Mononuclear cell (primary cell): ENCODE results near the gene MT1B. TPM values are rescaled to one million over a fixed set of nuclear protein-coding genes. Genes with fewer than 3 reads are reported as not detected.

Experiments
- H3K27me3 ChIP-seq: 2 replicates; pipeline ENCODE4 v1.6.0; 2011; ENCODE audit warnings: low read length, control low read depth; ENCODE audit not compliant: insufficient read depth
- H3K4me1 ChIP-seq: 2 replicates; pipeline ENCODE4 v1.5.1; 2011; ENCODE audit warnings: mild to moderate bottlenecking, low read length, control low read depth; ENCODE audit not compliant: insufficient read depth
- H3K4me3 ChIP-seq: 2 replicates; pipeline ENCODE4 v1.5.1; 2011; ENCODE audit warnings: mild to moderate bottlenecking, low read length, moderate library complexity
- H3K9me3 ChIP-seq: 2 replicates; pipeline ENCODE4 v1.5.1; 2011; ENCODE audit warnings: low read depth, mild to moderate bottlenecking, control low read depth, low read length
- total RNA-seq: library from RNA; depleted of rRNA; stranded (reverse); fragments of >200 nt; gene quantifications from one replicate; pipeline ENCODE4 v1.2.3, GENCODE V29; 2012

MT1B gene
- total RNA-seq, 1 donor: not detected

DNA sequence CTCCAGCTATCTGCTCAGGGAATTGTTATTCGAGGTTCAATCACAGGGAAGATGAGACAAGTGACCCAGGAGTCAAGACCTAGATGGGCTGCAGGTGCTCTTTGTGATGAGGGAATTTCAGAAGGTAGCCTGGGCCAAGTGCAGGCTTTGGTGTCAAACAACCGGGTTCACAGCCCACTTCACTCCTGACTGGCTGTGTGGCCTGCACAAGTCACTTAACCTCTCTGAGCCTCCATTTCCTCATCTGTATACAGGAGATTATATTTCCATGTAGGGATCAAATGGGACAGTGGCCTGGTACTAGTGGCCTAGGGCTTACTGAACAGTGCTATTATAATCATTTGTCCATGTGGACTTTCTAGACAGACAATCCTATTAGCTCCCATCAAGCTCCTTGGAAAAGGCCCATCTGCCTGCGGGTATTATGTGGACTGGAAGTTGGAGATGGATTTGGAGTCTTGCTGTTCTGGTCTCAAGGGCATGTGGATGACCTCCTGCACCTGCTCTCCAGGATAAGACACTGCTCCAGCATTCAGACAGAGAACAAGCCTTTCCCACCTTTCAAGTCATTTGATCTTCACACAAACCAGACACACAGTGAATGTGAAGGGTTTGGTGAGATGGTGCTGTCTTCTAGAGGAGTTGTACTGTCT lies 27.5 kb downstream of the MT1B start:
- Histone ChIP-seq H3K27me3 (peaks cover 9% of the 10 kb centered on the region), H3K9me3 (no peaks in the 10 kb centered on the region), H3K4me1 (peaks cover 22% of the 10 kb centered on the region), H3K4me3 (no peak overlapping the region)

DNA sequence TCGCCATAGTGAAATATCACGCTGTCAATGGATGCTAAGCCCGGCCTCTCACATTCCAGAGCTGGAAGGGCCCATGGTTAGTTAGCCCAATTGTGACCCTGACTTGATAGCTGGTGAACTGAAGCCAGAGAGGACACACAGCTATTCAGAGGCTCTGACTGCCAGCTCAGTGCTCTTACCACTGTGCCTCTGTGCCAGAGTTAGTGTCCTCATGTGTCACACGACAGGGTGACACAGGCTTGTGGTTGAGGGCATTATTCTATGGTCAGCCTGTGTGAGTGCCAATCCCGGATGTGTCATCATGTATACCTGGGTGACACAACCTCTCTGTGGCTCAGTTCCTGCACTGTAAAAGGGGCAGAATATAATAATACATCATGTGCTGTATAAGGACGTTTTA lies 28.1 kb downstream of the MT1B start:
- Histone ChIP-seq H3K4me3 (no peak overlapping the region), H3K9me3 (no peaks in the 10 kb centered on the region), H3K4me1 (peaks cover 22% of the 10 kb centered on the region), H3K27me3 (peaks cover 9% of the 10 kb centered on the region)

DNA sequence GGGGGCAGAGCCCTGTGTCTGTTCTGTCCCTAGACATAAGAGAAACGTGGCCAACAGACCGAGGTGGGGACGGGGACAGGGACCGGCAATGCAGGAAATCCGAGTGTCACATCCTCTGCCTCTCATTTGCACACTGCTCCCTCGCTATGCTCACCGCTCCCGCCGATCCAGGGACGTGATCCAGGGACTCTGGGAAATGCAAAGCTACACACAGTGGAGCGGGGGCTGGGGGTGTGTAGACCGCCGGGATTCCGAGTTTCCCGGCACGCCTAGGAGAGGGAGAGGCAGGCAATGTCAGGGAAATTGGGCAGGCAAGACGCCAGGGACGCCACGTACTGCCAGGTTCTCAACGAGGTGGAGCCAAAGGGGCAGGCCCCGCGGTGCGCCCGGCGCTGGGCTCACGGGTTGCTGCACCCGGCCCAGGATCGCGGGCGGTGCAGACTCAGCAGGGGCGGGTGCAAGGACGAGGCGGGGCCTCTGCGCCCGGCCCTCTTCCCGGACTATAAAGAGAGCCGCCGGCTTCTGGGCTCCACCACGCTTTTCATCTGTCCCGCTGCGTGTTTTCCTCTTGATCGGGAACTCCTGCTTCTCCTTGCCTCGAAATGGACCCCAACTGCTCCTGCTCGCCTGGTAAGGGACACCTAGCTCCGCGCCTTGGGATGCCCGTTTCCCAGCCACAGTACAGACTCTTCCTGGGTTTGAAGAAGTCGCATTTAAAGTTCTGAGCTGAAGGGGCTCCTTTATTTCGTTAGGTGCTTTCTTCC lies 30.4 kb downstream of the MT1B start, which contains the start of gene MT1X:
MT1X (plus strand) TSS at position 532 of the 764 bp plus-strand sequence; CDS start at position 603, 71 bp downstream.
- peaks cover 22% of the 10 kb centered on the region for H3K4me1 ChIP-seq
- no peaks in the 10 kb centered on the region for H3K27me3 ChIP-seq
- H3K4me3 ChIP-seq: peak within 1 kb of the TSS; percentile 61
- H3K9me3 ChIP-seq: no peaks in the 10 kb centered on the region

DNA sequence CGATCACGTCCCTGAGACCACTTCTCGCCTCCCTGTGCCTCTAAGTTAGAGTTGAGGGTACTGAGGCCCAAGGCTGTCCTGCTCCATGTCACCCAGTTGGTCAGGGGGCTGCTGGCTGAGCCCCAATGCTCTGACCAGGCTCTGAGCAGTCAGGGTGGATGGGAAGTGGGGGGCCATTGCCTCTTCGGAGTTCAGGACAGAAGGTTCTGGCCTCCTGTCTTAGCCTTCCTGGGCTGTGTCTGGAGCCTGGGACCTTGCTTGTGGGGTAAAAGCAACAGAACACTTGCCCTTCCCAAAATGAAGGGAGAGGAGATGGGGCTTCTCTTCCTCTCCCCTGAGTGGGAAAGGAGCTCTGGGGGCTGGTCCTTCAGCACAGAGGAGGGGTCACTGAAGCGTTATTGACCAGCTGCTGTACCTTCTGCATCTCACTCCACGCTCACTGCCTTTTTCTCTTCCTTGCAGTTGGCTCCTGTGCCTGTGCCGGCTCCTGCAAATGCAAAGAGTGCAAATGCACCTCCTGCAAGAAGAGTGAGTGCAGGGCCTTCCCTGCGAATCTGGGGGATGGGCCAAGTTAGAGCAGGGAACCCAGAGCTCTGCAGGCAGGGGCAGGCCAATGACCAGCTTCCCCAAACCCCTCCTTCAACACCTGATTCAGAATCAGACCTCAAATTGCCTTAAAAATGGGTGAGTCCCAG lies 31.2 kb downstream of the MT1B start:
- peak overlapping the region; percentile 61 for H3K4me3 ChIP-seq
- H3K4me1 ChIP-seq: peaks cover 22% of the 10 kb centered on the region
- H3K27me3 ChIP-seq: no peaks in the 10 kb centered on the region
- no peaks in the 10 kb centered on the region for H3K9me3 ChIP-seq

DNA sequence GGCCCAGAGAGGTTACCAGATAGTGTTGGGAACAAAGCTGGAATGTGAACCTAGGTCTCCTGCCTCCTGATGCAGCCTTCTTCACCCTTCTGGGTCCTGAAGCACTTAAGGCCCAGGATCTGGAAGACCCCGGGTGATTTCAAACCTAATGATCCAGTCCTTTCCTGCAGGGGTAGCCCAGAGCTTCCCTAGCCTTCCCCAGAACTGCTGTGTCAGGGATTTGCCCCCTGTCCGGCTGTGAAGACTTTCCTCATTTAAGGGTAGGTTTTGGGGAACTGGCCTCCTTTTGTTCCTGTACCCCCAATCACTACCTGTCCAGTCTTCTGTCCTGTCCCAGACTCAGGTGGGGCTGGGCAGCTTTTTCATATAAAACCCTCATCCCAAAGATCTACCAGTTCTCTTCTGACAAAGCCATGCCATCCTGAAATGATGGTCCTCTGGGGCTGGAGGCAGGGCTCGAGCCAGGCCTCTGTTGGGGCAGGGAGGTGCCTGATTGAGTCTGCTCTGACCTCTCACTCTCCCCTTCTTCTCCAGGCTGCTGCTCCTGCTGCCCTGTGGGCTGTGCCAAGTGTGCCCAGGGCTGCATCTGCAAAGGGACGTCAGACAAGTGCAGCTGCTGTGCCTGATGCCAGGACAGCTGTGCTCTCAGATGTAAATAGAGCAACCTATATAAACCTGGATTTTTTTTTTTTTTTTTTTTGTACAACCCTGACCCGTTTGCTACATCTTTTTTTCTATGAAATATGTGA lies 31.9 kb downstream of the MT1B start:
- Histone ChIP-seq H3K4me1 (peaks cover 22% of the 10 kb centered on the region), H3K27me3 (no peaks in the 10 kb centered on the region), H3K9me3 (no peaks in the 10 kb centered on the region), H3K4me3 (no peak overlapping the region)

DNA sequence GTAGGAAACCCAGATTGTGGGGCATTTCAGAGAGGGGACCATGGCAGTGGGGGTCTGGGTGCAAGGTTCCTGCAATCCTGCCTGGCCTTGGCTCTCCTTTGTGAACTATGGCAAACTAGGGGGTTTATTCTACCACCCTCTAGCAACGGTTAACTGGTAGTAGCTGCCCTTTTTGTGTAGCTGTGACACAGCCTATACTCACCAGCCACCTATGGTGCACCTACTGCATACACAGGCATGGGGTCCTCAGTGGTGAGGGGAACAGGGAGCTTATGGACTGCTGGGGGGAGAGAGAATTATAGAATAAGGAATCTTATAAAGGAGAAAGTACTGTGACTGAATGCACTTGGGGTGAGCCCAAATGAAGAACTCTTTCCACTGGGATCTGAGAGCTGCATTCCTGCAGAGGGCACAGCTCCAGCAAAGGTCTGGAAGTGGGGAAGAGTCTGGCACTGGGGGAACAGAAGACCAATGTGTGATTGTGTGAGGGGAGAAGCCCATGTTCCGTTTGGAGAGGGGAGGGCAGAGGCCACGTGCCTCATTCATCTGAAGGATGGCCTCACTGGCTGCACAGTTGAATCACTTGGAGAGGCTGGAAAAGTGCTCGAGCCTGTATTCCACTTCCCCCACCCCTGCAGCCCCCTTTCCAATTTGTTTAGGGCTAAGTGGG lies 32.7 kb downstream of the MT1B start:
- H3K27me3 ChIP-seq: no peaks in the 10 kb centered on the region
- peaks cover 22% of the 10 kb centered on the region for H3K4me1 ChIP-seq
- no peak overlapping the region for H3K4me3 ChIP-seq
- H3K9me3 ChIP-seq: no peaks in the 10 kb centered on the region

DNA sequence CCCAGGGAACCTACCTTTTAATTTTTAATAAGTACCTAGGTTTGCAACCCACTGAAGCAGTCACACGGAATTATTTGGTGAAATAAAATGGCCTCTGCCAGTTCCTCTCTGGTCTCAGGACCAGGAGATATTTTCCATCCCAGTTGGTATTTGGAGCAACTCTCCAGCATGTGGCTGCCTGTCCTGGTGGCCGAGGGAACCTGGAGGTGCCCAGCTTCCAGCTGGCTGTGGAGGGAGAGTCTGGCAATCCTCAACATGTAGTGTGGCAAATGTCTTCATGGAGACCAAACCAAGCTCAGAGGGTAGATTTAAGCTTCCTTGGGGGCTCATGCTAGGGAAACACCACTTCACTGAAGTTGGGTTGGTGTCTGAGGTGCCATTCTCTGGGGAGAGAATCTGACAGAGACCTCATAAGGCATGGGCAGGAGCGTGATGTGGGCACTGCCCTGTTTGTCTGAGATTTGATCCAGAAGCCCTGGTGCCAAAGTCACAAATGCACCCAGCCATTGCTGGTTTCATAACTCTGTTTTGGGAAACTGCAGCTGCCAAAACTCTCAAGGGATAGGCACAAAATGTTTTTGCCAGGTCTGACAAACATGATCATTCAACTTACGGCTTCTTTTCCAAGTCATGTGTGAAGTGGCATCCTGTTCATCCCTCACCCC lies 33.4 kb downstream of the MT1B start:
- Histone ChIP-seq H3K27me3 (no peaks in the 10 kb centered on the region), H3K4me3 (no peak overlapping the region), H3K4me1 (peaks cover 22% of the 10 kb centered on the region), H3K9me3 (no peaks in the 10 kb centered on the region)

DNA sequence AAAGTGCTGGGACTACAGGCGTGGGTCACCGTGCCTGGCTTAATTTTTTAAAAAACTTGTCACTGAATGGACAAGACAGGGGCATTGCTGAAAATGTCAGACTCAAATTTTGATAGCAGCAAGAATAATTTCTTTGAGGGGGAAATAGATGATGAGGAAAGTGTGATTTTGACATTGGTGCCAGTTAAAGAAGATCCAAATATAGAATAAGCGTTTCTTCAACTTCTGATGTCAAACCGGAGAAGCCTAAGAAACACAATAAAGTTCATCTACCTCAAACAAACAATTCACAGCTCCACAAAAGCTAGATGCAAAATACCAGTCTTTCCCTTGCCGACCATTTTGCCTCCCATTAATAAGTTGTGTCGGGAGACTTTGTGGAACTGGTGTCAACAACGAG lies 35.1 kb downstream of the MT1B start:
- H3K4me3 ChIP-seq: no peak overlapping the region
- peaks cover 17% of the 10 kb centered on the region for H3K4me1 ChIP-seq
- H3K27me3 ChIP-seq: no peaks in the 10 kb centered on the region
- H3K9me3 ChIP-seq: no peaks in the 10 kb centered on the region

DNA sequence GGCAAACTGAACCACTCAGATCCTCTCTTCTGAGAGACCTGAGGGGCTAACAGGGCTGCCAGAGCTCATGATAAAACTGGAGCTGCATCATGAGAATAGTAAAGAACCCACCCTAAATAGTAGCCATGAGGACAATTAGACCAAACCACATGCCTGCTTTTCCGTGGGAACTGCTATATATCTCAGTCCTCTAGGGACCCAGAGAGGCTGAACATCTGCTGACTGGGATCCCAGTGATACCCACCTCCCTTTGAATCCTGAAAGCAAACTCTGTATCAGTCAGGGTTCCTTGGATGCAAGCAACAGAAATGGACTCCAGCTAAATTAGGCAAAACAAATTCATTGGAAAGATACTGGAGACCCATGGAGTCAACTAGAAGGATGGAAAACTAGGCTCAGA lies 37.1 kb downstream of the MT1B start:
- Histone ChIP-seq H3K9me3 (no peaks in the 10 kb centered on the region), H3K4me3 (no peak overlapping the region), H3K27me3 (no peaks in the 10 kb centered on the region), H3K4me1 (peaks cover under 1% of the 10 kb centered on the region)

DNA sequence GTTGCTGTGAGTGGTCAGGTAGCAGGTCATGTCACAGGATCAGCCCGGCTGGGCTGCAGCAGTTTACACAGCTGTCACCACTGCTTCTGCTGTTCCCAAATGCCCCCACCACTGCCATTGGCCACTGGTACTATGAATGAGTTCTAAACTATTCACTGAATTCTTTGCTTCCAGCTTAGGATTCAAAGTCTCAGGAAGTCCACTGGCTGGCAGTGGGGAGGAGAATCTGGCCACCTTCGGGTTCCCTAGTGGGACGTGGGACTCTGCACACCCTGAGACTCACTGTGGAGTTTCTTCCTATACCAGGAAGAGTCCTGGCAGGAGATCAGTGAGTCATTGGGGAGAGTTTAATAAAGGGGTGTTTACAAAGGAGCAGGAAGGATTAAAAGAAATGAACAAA lies 37.5 kb downstream of the MT1B start:
- Histone ChIP-seq H3K4me3 (no peak overlapping the region), H3K27me3 (no peaks in the 10 kb centered on the region), H3K4me1 (no peaks in the 10 kb centered on the region), H3K9me3 (no peaks in the 10 kb centered on the region)

DNA sequence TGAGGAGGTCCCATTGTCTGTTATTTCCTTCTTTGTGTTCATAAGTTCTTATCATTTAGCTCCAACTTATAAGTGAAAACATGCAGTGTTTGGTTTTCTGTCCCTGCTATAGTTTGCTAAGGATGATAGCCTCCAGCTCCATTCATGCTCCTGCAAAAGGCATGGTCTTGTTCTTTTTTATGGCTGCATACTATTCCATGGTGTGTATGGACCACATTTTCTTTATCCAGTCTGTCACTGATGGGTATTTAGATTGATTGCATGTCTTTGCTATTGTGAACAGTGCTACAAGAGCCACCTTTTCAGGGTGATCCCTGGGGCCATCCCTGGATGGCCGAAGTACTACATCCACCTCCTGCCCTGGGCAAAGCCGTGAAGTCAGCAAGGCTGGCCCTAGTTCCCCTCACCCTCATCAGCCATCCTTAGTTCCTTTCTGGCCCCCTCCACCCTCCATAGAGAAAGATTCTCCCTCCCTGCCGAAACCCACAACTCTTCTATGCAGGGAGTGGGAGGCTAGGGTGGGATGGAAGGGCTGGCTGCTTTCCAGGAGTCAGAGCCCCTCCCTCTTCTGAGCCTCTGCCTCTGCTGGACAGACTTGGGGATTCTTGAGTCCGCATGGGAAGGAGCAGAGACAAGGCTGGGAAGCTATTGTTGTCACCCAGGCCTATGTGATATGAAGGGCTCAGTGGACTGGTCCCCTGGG lies 38.9 kb downstream of the MT1B start:
- no peaks in the 10 kb centered on the region for H3K9me3 ChIP-seq
- H3K4me1 ChIP-seq: no peaks in the 10 kb centered on the region
- no peaks in the 10 kb centered on the region for H3K27me3 ChIP-seq
- no peak overlapping the region for H3K4me3 ChIP-seq

DNA sequence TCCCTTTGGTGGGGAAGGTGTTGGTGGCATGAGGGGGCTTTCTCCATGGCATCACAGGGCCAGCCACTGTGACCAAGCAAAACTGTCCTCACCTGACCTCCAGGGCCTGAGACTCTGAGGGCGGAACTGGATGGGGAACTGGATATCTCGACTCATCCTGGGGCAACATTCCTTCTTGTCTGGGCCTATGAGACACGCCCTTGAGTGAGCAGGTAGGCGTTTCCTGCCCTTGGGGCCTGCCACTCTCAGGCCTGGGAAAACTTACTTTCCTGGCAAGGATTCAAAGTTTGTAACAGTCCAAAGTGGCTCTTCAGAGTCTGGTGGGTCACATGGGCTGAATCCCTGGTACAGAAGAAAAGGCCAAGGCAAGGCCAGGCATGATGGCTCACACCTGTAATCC lies 40.2 kb downstream of the MT1B start:
- Histone ChIP-seq H3K9me3 (no peaks in the 10 kb centered on the region), H3K4me3 (no peak overlapping the region), H3K27me3 (no peaks in the 10 kb centered on the region), H3K4me1 (no peaks in the 10 kb centered on the region)

DNA sequence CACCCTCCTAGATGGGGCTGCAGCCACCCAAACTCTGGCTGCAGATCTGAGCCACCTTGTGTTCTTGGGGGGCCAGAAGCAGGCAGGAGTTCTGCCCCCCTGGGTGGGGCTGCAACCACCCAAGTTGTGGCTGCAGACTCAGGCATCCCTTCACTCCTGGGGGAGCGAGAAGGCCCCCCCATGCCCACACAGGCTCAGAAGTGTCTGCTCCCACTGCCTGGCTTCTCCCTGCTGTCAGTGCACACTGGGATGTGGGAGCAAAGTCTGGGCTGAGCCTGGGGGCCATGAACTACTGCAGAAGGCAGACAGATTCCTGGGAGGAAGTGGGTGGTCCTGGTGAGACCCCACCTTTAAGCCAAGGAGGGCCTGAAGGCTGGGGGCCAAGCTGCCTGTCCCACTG lies 43.6 kb downstream of the MT1B start:
- Histone ChIP-seq H3K27me3 (no peaks in the 10 kb centered on the region), H3K4me1 (no peaks in the 10 kb centered on the region), H3K4me3 (no peak overlapping the region), H3K9me3 (no peaks in the 10 kb centered on the region)
